DOHH2 (cell line): ENCODE data around the gene SPP2.

ENCODE experiments used
- H3F3A ChIP-seq: fragments of 200-600 bp; sonication (generic), shearing (Covaris generic); 2 replicates; pipeline ENCODE4 v1.6.0; 2016; ENCODE audit warnings: antibody characterized with exemption, mild to moderate bottlenecking; ENCODE audit not compliant: control insufficient read depth, insufficient read depth
- H3K27ac ChIP-seq: fragments of 200-600 bp; sonication (generic); 2 replicates; pipeline ENCODE4 v1.5.1; 2014; ENCODE audit warnings: low read depth, mild to moderate bottlenecking, low read length, moderate library complexity
- H3K27me3 ChIP-seq: fragments of 200-600 bp; sonication (generic); 2 replicates; pipeline ENCODE4 v1.6.1; 2014; ENCODE audit warnings: mild to moderate bottlenecking, low read length, mixed read lengths; ENCODE audit not compliant: control insufficient read depth
- H3K36me3 ChIP-seq: fragments of 200-600 bp; sonication (generic); 2 replicates; pipeline ENCODE4 v1.6.1; 2014; ENCODE audit warnings: mild to moderate bottlenecking, low read length, moderate library complexity, mixed read lengths; ENCODE audit not compliant: control insufficient read depth
- H3K4me1 ChIP-seq: fragments of 200-600 bp; sonication (generic); 2 replicates; pipeline ENCODE4 v1.6.1; 2014; ENCODE audit warnings: mild to moderate bottlenecking, low read length, mixed read lengths; ENCODE audit not compliant: control insufficient read depth
- H3K4me2 ChIP-seq: fragments of 200-600 bp; sonication (generic); 2 replicates; pipeline ENCODE4 v1.6.0; 2014; ENCODE audit warnings: mild to moderate bottlenecking, low read length, moderate library complexity
- H3K4me3 ChIP-seq: fragments of 200-600 bp; sonication (generic); 2 replicates; pipeline ENCODE4 v1.5.1; 2014; ENCODE audit warnings: mild to moderate bottlenecking, low read length, mixed read lengths
- H3K79me2 ChIP-seq: fragments of 200-600 bp; sonication (generic); 2 replicates; pipeline ENCODE4 v1.6.1; 2014; ENCODE audit warnings: mild to moderate bottlenecking, low read length, mixed read lengths; ENCODE audit not compliant: control insufficient read depth
- H3K9me2 ChIP-seq: fragments of 200-600 bp; sonication (generic); replicated peaks from 2 replicates; pipeline ENCODE4 v1.6.1; 2014; ENCODE audit warnings: mild to moderate bottlenecking, low read length, mixed read lengths; ENCODE audit not compliant: control insufficient read depth
- H3K9me3 ChIP-seq: fragments of 200-600 bp; sonication (generic); 2 replicates; pipeline ENCODE4 v1.6.1; 2014; ENCODE audit warnings: antibody characterized with exemption, low read length, mixed read lengths; ENCODE audit not compliant: control insufficient read depth, insufficient read depth
- H4K20me1 ChIP-seq: fragments of 200-600 bp; sonication (generic); 2 replicates; pipeline ENCODE4 v1.6.0; 2014; ENCODE audit warnings: low read depth, mild to moderate bottlenecking, antibody characterized with exemption, low read length, moderate library complexity; ENCODE audit not compliant: control insufficient read depth, insufficient read depth
- CTCF ChIP-seq: fragments of 200-600 bp; sonication (generic); IDR thresholded peaks from one replicate; pipeline ENCODE4 v1.5.1; 2014; ENCODE audit warnings: antibody characterized with exemption, mild to moderate bottlenecking, low read depth, low read length; ENCODE audit not compliant: poor library complexity, severe bottlenecking
- EZH2phosphoT487 ChIP-seq: fragments of 200-600 bp; sonication (generic); IDR thresholded peaks from 2 replicates; pipeline ENCODE4 v1.6.1; 2017; ENCODE audit warnings: borderline replicate concordance, mild to moderate bottlenecking, antibody characterized with exemption, low read length, moderate library complexity, mixed read lengths

Gene SPP2

DNA sequence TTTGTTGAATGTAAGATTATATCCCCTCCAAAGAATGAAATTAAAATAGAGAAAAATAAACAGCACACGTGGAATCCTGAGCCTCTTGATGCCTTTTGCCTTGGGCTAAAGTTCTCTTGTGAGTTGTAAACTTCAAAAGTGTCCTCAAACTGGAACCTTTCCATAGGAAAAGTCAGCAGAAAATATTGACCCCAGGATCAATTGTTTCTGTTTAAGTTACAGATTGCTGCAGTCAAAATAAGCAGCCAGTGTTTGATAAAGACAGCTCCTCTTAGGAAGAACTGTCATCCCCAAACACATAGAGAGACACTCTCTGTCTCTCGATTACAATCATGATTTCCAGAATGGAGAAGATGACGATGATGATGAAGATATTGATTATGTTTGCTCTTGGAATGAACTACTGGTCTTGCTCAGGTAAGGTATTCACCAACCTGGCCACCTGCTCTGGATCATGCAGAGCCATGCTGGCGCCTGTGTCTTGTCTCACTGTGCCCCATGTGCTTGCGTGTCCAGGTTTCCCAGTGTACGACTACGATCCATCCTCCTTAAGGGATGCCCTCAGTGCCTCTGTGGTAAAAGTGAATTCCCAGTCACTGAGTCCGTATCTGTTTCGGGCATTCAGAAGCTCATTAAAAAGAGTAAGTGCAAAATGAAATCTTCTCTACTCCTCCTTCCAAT, at the start of gene SPP2:
Gene SPP2, plus strand, starts transcription at position 248 of the 681 bp plus-strand sequence. Its CDS starts 85 bp downstream, at position 333.
- Histone ChIP-seq H3K4me3 (no peak within 1 kb of the TSS), H3K27ac (no peak within 1 kb of the TSS), H3F3A (no peaks in the 10 kb centered on the region), H3K36me3 (no peaks in the 10 kb centered on the region), H3K4me1 (no peaks in the 10 kb centered on the region), H3K4me2 (no peak within 1 kb of the TSS), H3K27me3 (no peaks in the 10 kb centered on the region; the same call in 1 of the 2 replicates), H4K20me1 (no peaks in the 10 kb centered on the region), H3K9me2 (no peaks in the 10 kb centered on the region), H3K9me3 (no peaks in the 10 kb centered on the region), H3K79me2 (no peaks in the 10 kb centered on the region)
- TF ChIP-seq EZH2phosphoT487 (no peak), CTCF (no peak)

GRCh38 chr2:234001380-234002160, 48.9 kb upstream of the SPP2 start:
- Histone ChIP-seq H3K27ac (no peak overlapping the region), H3K4me2 (no peak overlapping the region), H3K9me3 (no peaks in the 10 kb centered on the region), H3K9me2 (no peaks in the 10 kb centered on the region), H3K4me3 (no peak overlapping the region), H4K20me1 (no peaks in the 10 kb centered on the region), H3K36me3 (no peaks in the 10 kb centered on the region), H3K27me3 (no peaks in the 10 kb centered on the region; the same call in 1 of the 2 replicates), H3K79me2 (no peaks in the 10 kb centered on the region), H3K4me1 (no peaks in the 10 kb centered on the region), H3F3A (no peaks in the 10 kb centered on the region)
- no peak for TF ChIP-seq EZH2phosphoT487

- no peaks in the 10 kb centered on the region for H3K79me2 ChIP-seq
- H3K9me2 ChIP-seq: no peaks in the 10 kb centered on the region
- no peak overlapping the region for H3K27ac ChIP-seq
- H3K4me2 ChIP-seq: no peak overlapping the region
- H3K36me3 ChIP-seq: no peaks in the 10 kb centered on the region
- no peaks in the 10 kb centered on the region for H3F3A ChIP-seq
- no peaks in the 10 kb centered on the region for H4K20me1 ChIP-seq
- no peaks in the 10 kb centered on the region; the same call in 1 of the 2 replicates for H3K27me3 ChIP-seq
- H3K9me3 ChIP-seq: no peaks in the 10 kb centered on the region
- H3K4me1 ChIP-seq: no peaks in the 10 kb centered on the region
- no peak for TF ChIP-seq EZH2phosphoT487
- TF ChIP-seq CTCF: no peak
- no peak overlapping the region for H3K4me3 ChIP-seq
Measured at GRCh38 chr2:234002281-234002680, 48.2 kb upstream of the SPP2 start.
